GM10266 (cell line): ENCODE results near the gene RHBG.

Experiments used
- DNase-seq: peaks from one replicate; pipeline ENCODE4 v3.0.0; 2012; ENCODE audit errors: extremely low spot score
- TF ChIP-seq, protein P1 (sequence below): IDR thresholded peaks from 2 replicates; pipeline ENCODE4 v1.5.1; 2012; ENCODE audit warnings: mild to moderate bottlenecking, low read depth; ENCODE audit not compliant: control insufficient read depth, insufficient read depth; ENCODE audit errors: missing control alignments

Gene RHBG

DNA sequence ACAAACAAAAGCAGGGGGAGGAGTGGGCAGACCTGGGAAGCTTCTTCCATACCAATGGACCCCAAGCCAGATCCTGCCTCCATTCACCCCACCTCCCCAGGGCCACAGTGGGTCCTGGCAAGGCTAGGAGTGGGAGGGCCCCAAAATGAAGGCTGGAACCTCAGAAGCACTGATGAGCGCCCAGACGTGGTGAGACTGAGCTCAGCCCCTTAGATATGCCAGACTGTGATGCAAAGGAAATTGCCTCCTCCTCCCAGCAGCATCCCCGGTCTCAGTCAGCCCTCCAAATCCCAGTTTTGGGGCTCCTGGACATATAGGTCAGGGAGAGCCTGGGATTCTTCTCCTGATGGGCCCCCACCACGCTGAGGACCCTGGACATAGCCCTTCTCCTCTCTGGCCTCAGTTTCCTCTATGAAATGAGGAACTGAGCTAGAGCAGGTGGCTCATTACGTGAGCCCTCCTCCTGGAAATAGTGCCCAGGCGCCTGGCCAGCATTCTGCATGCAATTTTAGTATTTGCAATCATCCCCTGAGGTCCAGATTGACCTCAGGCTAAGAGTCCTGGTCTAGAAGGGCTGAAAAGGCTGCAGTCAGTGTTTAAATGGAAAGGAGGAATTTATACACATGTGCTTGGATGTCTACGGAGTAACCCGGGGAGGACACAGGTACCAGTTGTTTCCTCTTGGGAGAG is 33.5 kb downstream of the RHBG start:
- DNase-seq: no peak
- TF ChIP-seq, protein P1, sequence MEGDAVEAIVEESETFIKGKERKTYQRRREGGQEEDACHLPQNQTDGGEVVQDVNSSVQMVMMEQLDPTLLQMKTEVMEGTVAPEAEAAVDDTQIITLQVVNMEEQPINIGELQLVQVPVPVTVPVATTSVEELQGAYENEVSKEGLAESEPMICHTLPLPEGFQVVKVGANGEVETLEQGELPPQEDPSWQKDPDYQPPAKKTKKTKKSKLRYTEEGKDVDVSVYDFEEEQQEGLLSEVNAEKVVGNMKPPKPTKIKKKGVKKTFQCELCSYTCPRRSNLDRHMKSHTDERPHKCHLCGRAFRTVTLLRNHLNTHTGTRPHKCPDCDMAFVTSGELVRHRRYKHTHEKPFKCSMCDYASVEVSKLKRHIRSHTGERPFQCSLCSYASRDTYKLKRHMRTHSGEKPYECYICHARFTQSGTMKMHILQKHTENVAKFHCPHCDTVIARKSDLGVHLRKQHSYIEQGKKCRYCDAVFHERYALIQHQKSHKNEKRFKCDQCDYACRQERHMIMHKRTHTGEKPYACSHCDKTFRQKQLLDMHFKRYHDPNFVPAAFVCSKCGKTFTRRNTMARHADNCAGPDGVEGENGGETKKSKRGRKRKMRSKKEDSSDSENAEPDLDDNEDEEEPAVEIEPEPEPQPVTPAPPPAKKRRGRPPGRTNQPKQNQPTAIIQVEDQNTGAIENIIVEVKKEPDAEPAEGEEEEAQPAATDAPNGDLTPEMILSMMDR: no peak

DNA sequence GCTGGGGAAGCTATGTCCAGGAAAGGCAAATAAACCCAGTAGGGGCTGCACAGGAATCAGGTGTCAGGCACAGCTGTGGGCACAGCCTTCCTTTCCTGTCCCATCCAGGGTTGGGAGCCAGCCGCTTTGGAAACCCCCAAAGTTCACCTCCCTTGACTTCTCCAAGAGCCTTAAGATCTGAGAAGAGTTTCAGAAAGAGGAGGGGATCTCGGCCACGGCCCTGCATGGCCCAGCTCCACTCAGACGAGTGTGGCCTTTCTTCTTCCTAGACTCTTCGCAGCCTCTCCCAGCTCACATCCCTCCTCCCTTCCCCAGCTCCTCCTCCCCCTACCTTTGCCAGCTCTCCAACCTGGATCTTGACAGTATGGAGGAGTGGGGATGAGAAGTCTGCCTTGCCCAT is 36.7 kb downstream of the RHBG start:
- TF ChIP-seq, protein P1: no peak
- DNase-seq: no peak

DNA sequence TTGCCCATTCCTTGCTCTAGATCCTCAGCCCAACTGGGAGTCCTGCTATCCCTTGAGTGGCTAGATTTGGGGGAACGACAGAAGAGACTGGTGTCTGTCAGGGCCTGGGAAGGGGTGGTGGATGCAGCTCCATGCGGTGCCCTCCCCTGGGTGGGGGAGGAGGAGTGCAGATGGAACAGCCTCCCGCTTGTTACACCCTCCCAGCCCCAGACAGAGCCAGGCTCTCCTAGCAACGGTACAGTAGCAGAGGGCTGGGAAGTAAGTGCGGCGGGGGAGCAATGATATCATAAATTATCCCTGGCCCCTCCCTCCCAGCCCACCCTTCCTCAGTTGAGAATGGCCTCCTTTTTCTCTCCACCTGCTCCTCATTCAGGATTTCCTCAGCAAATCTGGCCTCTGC is 37.2 kb downstream of the RHBG start:
- DNase-seq: no peak
- TF ChIP-seq, protein P1: no peak

DNA sequence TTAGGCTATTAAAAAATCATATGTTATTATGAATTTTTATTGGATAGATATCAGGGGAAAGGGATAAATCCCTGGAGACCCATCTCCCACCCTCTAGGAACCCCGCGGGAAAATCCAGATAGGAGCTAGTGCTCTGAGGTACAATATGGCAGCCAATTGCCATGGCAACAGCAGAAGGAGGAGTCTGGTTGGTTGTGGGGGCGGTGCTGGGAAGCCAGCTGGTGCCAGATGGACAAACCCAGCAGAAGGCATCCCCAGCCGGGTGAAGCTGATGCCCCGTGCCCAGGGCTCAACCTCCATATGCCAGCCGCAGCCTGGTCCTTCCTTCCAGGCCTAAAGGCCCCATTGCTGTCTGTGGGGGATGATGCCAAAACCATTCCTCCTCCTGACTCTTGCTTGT is 38.3 kb downstream of the RHBG start:
- TF ChIP-seq, protein P1: no peak
- no peak for DNase-seq

DNA sequence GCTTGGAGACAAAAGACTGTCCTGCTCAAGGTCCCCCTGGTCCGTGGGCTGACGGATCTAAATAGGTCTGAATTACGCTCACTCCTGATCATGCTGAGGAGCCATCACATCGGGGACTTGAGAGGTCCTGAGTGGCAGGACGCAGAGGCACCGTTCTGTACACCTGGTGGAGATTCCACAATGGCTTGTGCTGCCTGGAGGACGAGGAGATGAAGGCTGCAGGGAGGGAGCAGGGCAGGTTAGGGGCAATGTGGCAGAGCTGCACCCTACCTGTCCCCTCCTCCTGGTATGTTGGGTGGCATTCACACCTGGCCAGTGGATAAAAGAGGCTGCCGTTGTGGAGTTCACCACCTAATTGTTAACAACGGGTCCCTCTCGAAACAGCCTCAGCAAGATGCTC is 38.7 kb downstream of the RHBG start:
- no peak for DNase-seq
- TF ChIP-seq, protein P1: no peak

DNA sequence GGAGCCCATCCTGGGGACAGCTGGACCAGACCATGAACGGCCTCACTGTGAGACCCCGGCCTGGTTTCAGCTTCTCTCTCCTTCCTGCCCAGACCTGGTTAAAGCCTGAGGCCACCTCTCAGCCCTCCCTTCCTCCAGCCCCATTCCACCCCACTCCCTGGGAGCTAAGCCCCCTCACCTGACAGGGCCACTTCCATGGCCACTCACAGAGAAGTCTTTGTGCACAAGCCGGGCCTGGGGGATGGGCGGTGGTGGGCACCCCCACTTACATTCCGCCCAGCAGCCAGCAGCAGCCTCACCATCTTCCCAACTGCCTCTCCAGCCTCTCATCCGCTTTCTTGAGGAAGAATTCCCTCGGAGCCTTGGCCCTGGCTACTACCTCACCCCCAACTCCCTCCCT is 40.4 kb downstream of the RHBG start:
- TF ChIP-seq, protein P1: no peak
- no peak for DNase-seq

DNA sequence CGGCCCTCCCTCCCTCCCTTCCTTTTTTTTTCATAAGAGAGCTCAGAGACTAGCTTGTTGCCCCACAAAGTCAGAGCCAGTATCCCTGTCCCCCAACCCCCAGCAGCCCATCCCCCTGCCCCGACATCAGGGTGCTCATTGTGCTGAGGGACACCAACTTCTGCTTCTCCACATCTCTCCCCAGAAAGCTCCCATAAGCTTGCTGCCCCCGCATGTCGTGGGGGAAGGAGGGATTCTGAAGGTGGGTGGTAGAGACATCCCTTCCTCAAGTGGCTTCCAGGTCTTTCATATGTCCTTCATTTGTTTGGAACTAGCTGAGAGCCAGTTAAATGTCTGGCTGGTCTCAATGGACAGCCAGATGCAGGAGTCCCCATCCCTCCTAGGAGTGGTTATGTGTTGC is 41.2 kb downstream of the RHBG start:
- TF ChIP-seq, protein P1: no peak
- DNase-seq: no peak
